Epithelial cell of proximal tubule (primary cell): Measurements from ENCODE around the gene SUPT3H. TPM values are rescaled to one million over a fixed set of nuclear protein-coding genes. Genes with fewer than 3 reads are reported as not detected.

ENCODE experiments used
- DNase-seq: peaks from one replicate; pipeline ENCODE4 v3.0.0-alpha.2; 2011; ENCODE audit warnings: low read depth
- H3K4me3 ChIP-seq: 2 replicates; pipeline ENCODE4 v1.5.1; 2011; ENCODE audit warnings: low read depth, mild to moderate bottlenecking, low read length
- total RNA-seq: library from RNA; depleted of rRNA; stranded (reverse); fragments of >200 nt; gene quantifications from 2 replicates; pipeline ENCODE4 v1.2.3, GENCODE V29; 2015
- TF ChIP-seq, protein P1 (sequence below): conservative IDR thresholded peaks from 2 replicates; pipeline ENCODE4 v1.5.1; 2012; ENCODE audit warnings: low read depth, mild to moderate bottlenecking, low read length

The SUPT3H gene
- total RNA-seq, 1 donor from 2014 or later: 11.5 TPM

DNA sequence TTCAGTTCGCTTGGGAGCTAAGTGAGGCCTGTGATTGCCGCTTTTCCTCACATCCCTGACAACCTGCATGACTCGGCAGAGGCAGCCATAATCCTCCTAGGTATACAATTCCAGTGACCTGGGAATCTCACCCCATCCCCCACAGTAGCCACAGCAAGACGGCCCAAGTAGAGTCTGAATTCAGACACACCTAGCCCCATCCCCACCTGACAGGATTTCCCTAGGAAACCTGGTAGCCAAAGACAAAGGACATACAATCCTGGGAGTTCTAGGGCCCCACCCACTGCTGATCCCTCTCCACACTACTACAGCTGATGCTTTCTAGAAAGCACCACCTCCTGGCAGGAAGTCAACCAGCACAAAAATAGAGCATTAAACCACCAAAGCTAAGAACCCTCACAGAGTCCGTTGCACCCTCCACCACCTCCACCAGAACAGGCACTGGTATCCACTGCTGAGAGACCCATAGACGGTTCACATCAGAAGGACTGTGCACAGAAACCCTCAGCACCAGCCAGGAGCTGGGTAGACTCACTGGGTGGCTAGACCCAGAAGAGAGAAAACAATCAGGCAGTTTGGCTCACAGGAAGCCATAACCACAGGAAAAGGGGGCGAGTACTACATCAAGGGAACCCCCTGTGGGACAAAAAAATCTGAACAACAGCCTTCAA, 67.5 kb downstream of the SUPT3H start:
- TF ChIP-seq, protein P1, sequence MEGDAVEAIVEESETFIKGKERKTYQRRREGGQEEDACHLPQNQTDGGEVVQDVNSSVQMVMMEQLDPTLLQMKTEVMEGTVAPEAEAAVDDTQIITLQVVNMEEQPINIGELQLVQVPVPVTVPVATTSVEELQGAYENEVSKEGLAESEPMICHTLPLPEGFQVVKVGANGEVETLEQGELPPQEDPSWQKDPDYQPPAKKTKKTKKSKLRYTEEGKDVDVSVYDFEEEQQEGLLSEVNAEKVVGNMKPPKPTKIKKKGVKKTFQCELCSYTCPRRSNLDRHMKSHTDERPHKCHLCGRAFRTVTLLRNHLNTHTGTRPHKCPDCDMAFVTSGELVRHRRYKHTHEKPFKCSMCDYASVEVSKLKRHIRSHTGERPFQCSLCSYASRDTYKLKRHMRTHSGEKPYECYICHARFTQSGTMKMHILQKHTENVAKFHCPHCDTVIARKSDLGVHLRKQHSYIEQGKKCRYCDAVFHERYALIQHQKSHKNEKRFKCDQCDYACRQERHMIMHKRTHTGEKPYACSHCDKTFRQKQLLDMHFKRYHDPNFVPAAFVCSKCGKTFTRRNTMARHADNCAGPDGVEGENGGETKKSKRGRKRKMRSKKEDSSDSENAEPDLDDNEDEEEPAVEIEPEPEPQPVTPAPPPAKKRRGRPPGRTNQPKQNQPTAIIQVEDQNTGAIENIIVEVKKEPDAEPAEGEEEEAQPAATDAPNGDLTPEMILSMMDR: no peak

DNA sequence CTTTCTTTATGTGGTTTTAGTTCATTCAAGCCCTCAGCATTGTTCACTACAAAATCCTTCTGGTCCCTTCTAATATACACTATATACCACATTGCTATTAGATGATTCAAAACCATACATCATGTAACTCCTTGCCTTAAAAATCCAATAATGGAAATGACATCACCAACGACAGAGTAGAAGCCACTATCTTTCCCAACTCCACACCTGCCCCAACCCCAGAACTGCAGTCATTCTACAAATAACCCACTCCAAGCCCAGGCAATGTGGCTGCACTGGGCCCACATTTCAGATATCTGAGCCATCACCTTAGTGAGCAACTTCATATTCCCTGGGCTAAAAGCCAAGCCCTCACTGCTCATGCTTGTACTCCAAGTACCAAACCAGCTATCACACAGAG, 72.2 kb downstream of the SUPT3H start:
- no peak overlapping the region for H3K4me3 ChIP-seq
- TF ChIP-seq, protein P1: no peak
- DNase-seq: no peak

More for the DNA sequence above, 67.5 kb downstream of the SUPT3H start:
- no peak for DNase-seq
- H3K4me3 ChIP-seq: no peak overlapping the region

DNA sequence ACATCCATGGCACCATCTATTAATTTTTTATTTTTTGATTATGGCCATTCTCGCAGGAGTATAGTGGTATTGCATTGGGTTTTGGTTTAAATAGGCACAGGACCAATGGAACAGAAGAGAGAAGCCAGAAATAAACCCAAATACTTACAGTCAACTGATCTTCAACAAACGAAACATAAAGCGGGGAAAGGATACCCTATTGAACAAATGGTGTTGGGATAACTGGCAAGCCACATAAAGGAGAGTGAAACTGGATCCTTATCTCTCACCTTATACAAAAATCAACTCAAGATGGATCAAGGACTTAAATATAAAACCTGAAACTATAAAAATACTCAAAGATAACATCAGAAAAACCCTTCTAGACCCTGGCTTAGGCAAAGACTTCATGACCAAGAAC, 74.9 kb downstream of the SUPT3H start:
- DNase-seq: no peak
- TF ChIP-seq, protein P1: no peak
- no peak overlapping the region for H3K4me3 ChIP-seq

DNA sequence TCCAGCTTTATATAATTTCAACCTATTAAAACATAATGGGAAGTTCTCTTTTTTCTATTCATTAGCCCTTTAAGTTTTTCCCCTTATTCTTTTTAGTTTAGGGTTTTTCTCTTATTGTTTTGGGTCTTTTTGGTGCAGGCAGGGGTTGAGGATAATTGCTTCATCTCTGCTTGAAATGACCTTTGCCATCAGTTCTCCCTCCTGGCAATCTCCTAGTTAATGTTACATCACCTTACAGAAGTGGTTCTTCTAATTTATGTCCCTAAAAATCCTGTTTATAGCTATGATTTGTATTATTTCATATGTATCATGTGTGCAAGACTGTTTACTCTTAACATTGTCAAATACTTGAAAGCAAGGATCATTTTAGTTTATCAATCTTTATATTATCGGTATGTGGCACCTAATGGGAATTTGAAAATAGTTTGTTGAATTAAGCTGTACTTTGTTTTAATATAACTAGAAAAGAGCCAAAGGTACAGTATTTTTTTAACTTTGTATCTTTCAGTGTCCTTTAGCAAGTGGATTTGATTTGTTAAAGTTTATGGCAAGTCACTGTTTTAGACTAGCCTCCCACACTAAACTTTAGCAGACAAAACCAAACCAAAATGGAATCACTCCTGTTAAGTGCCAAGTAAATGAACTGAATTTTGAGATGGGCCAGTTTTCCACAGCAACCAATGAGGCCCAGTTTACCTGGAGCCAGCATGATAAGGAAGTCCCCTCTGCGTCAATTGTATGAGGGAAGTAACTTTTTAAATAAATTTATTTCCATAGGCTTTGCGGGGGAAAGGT, 76.2 kb downstream of the SUPT3H start:
- no peak for DNase-seq
- H3K4me3 ChIP-seq: no peak overlapping the region
- TF ChIP-seq, protein P1: no peak

DNA sequence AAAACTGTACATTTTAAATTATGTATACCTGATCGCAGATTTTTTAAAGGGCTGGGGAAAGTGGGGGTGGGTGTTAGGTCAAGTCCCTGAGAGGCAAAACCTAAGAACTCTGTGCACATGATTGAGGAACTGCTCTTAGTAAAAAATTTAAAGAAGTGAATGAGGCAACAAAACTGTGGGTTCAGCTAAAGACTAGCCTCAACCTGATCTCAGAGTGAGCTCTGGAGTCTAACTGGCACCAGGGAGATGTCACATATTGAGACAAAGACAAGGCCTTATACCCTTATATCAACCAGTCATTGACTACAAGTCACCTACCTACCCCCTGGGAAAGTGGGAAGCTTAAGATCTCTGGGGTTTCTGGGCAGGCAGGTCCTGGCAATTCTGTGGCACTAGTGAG, 77.0 kb downstream of the SUPT3H start:
- H3K4me3 ChIP-seq: no peak overlapping the region
- TF ChIP-seq, protein P1: no peak
- no peak for DNase-seq

DNA sequence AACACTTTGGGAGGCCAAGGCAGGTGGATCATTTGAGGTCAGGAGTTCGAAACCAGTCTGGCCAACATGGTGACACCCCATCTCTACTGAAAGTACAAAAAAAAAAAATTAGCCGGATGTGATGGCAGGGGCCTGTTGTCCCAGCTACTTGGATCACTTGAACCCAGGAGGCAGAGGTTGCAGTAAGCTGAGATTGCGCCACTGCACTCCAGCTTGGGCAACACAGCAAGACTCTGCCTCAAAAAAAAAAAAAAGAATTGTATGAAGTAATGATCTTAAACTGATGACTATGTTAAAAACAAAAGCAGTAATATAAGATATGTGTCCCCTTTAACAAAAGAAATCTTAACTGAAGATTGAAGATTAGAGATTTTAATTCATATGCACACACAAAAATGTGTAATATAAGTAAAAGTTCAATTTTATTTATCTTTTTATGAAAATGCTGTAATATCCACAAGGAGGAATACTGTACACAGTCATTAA, 78.6 kb downstream of the SUPT3H start:
- H3K4me3 ChIP-seq: no peak overlapping the region
- TF ChIP-seq, protein P1: no peak
- DNase-seq: no peak
